HepG2 (cell line): Measurements from ENCODE around the gene NLRC5. TPM values are rescaled to one million over a fixed set of nuclear protein-coding genes. Genes with fewer than 3 reads are reported as not detected.
A peak's percentile ranks its signal among the peaks of the same experiment; 100 is the strongest.

Experiments used
- ATAC-seq: fragments of 200-7000 bp; cut with Tn5 transposase; 3 replicates; pipeline ENCODE4 v1.9.1; 2020; ENCODE audit warnings: mild to moderate bottlenecking, moderate library complexity
- BruUV-seq: library from RNA; stranded (reverse); fragments of 400-500 nt; replicated peaks from 2 replicates; lab custom pipeline; 2021; lab: Mats Ljungman, UMichigan
- CTCF ChIA-PET: fragments of 300-600 bp; formaldehyde crosslinking; extraction: SDS; loops from one replicate; lab custom pipeline; 2021; ENCODE audit warnings: low total read pairs, inconsistent platforms, low intra/inter-chr PET ratio; lab: Yijun Ruan, JAX
- POLR2A ChIA-PET: fragments of 350-600 bp; sonication (Branson Sonifier 250); formaldehyde crosslinking; loops from one replicate; lab custom pipeline; 2020; ENCODE audit warnings: antibody characterized with exemption, inconsistent platforms; lab: Yijun Ruan, JAX
- DNase-seq: peaks from one replicate; pipeline ENCODE4 v3.0.0-alpha.2; 2015; ENCODE audit warnings: low spot score
- FAIRE-seq: peaks from 3 replicates; lab custom pipeline; 2011; peaks lifted over from hg19 to GRCh38; lab: Jason Lieb, UNC
- H2AFZ ChIP-seq: one replicate; pipeline ENCODE4 v1.6.1; 2011; ENCODE audit warnings: low read length, inconsistent platforms
- H3K27ac ChIP-seq: fragments of 300-600 bp; 3 replicates; pipeline ENCODE4 v1.8.0; 2011; ENCODE audit warnings: mixed run types, mild to moderate bottlenecking, mixed read lengths, low read length, inconsistent platforms; ENCODE audit not compliant: insufficient read depth; ENCODE audit errors: extremely low read length
- H3K27me3 ChIP-seq, 2 experiments: fragments of 200-600 bp in 1 of 2; 2 replicates in 1 of 2; 3 replicates in 1 of 2; pipeline versions ENCODE4 v1.6.0 to v1.8.0; 2011; ENCODE audit warnings: low read length in 2 of 2, mild to moderate bottlenecking in 2 of 2, moderate library complexity in 2 of 2, inconsistent platforms in 1 of 2; ENCODE audit not compliant: insufficient read depth in 2 of 2, control insufficient read depth in 1 of 2
- H3K36me3 ChIP-seq, 2 experiments: fragments of 200-600 bp in 1 of 2; replicated peaks in 1 of 2; 2 replicates in 1 of 2; 3 replicates in 1 of 2; pipeline versions ENCODE4 v1.5.1 to v1.8.0; 2011; ENCODE audit warnings: low read length in 2 of 2, inconsistent platforms in 1 of 2; ENCODE audit not compliant: insufficient read depth in 2 of 2, control insufficient read depth in 1 of 2
- H3K4me1 ChIP-seq: 2 replicates; pipeline ENCODE4 v1.5.1; 2012; ENCODE audit warnings: low read length, inconsistent platforms; ENCODE audit not compliant: insufficient read depth
- H3K4me2 ChIP-seq: 2 replicates; pipeline ENCODE4 v1.6.0; 2011; ENCODE audit warnings: low read depth, low read length, inconsistent platforms
- H3K4me3 ChIP-seq, 3 experiments: fragments of 200-600 bp in 1 of 3; sonication (generic), shearing (Covaris generic) in 1 of 3; replicated peaks in 1 of 3; 2 replicates each; pipeline ENCODE4 v1.5.1; 2011 to 2016; ENCODE audit warnings: low read length in 3 of 3, inconsistent platforms in 2 of 3, low read depth in 2 of 3, mild to moderate bottlenecking in 2 of 3, control low read depth in 1 of 3, mixed read lengths in 1 of 3; ENCODE audit not compliant: insufficient read depth in 1 of 3
- H3K79me2 ChIP-seq: one replicate; pipeline ENCODE4 v1.6.1; 2011; ENCODE audit warnings: low read length, inconsistent platforms; ENCODE audit not compliant: insufficient read depth
- H3K9ac ChIP-seq: 2 replicates; pipeline ENCODE4 v1.6.0; 2011; ENCODE audit warnings: mild to moderate bottlenecking, low read depth, low read length, inconsistent platforms; ENCODE audit not compliant: insufficient read depth
- H3K9me3 ChIP-seq: 2 replicates; pipeline ENCODE4 v1.5.1; 2012; ENCODE audit warnings: mild to moderate bottlenecking, low read length
- H4K20me1 ChIP-seq: 2 replicates; pipeline ENCODE4 v1.6.0; 2011; ENCODE audit warnings: inconsistent platforms, mild to moderate bottlenecking, low read length, moderate library complexity; ENCODE audit not compliant: insufficient read depth
- BHLHE40 ChIP-seq: IDR thresholded peaks from 2 replicates; pipeline ENCODE4 v1.6.1; 2011; ENCODE audit warnings: low read length, improper control_type of control experiment
- CREB1 ChIP-seq, 2 experiments: fragments of 450-650 bp in 1 of 2; IDR thresholded peaks; 2 replicates each; pipeline ENCODE4 v1.6.1; 2016 to 2017; ENCODE audit warnings: control low read depth in 1 of 2, mild to moderate bottlenecking in 1 of 2, missing compliant biosample characterization in 1 of 2, missing genetic modification characterization in 1 of 2
- EZH2 ChIP-seq: conservative IDR thresholded peaks from 2 replicates; pipeline ENCODE4 v1.6.1; 2012; ENCODE audit warnings: mild to moderate bottlenecking, low read depth, low read length, moderate library complexity
- FOSL2 ChIP-seq: sonication (generic); formaldehyde crosslinking; IDR thresholded peaks from 2 replicates; pipeline ENCODE4 v1.4.0; 2020; ENCODE audit warnings: missing genetic modification reagents
- HMG20A ChIP-seq: IDR thresholded peaks from 2 replicates; pipeline ENCODE4 v1.6.1; 2016; ENCODE audit warnings: borderline replicate concordance
- HMGXB4 ChIP-seq, 2 experiments: sonication (generic) in 1 of 2; formaldehyde crosslinking in 1 of 2; IDR thresholded peaks; 2 replicates each; pipeline versions ENCODE4 v1.4.0 to v1.6.1; 2018 to 2020; ENCODE audit warnings: missing genetic modification reagents in 2 of 2, borderline replicate concordance in 1 of 2, low read depth in 1 of 2, mild to moderate bottlenecking in 1 of 2, missing biosample characterization in 1 of 2
- NCOA5 ChIP-seq: sonication (generic); formaldehyde crosslinking; IDR thresholded peaks from 2 replicates; pipeline ENCODE4 v1.4.0; 2020; ENCODE audit warnings: missing genetic modification reagents
- RARA ChIP-seq: IDR thresholded peaks from 2 replicates; pipeline ENCODE4 v1.6.1; 2016; ENCODE audit warnings: missing genetic modification reagents, missing compliant biosample characterization
- RNF2 ChIP-seq: fragments of 450-650 bp; conservative IDR thresholded peaks from 2 replicates; pipeline ENCODE4 v1.6.1; 2016; ENCODE audit warnings: low read depth
- SAP130 ChIP-seq: IDR thresholded peaks from 2 replicates; pipeline ENCODE4 v1.6.1; 2016; ENCODE audit warnings: low read depth
- TRIM22 ChIP-seq: fragments of 450-650 bp; IDR thresholded peaks from 2 replicates; pipeline ENCODE4 v1.6.1; 2017
- ZBTB21 ChIP-seq: sonication (generic); formaldehyde crosslinking; IDR thresholded peaks from 2 replicates; pipeline ENCODE4 v1.4.0; 2020; ENCODE audit warnings: missing genetic modification reagents
- ZNF646 ChIP-seq: sonication (generic); formaldehyde crosslinking; IDR thresholded peaks from 2 replicates; pipeline ENCODE4 v1.9.0; 2021; ENCODE audit warnings: mild to moderate bottlenecking, missing genetic modification reagents
- ZNF703 ChIP-seq: sonication (generic); formaldehyde crosslinking; IDR thresholded peaks from 2 replicates; pipeline ENCODE4 v1.5.1; 2020; ENCODE audit warnings: missing genetic modification reagents, mild to moderate bottlenecking, moderate library complexity, borderline replicate concordance
- ZNF766 ChIP-seq: sonication (generic); formaldehyde crosslinking; IDR thresholded peaks from 2 replicates; pipeline ENCODE4 v1.5.0; 2020; ENCODE audit warnings: missing genetic modification reagents, borderline replicate concordance
- WGBS: methylation state at CpG from one replicate; pipeline ENCODE4 v1.1.6; 2017; ENCODE audit warnings: low lambda C conversion rate; 5-methylcytosine and 5-hydroxymethylcytosine counted together
- in situ Hi-C: cut with HindIII; loops from 2 replicates; pipeline ENCODE4 v1.10.0; 2017; ENCODE audit warnings: low pct_unique_long_range_greater_than_20kb; ENCODE audit not compliant: extremely low pct_ligation_motif_present
- intact Hi-C: fragments of 100-400 bp; cut with micrococcal nuclease; formaldehyde crosslinking; loops from one replicate; pipeline ENCODE4 v1.10.0; 2022; ENCODE audit not compliant: unreplicated experiment
- polyA plus RNA-seq, 8 experiments: library from polyadenylated mRNA; depleted of rRNA in 3 of 8; stranded (reverse) in 7 of 8; unstranded in 1 of 8; fragments of >200 nt; fragmentation: Illumina TruSeq in 4 of 8; extraction: Trizol in 4 of 8; gene quantifications; 2 replicates each; pipeline versions ENCODE4 v1.2.1 to v1.2.3, GENCODE V29; 2011 to 2016; ENCODE audit warnings: low read depth in 4 of 8, missing spikeins in 1 of 8, mixed read lengths in 1 of 8; ENCODE audit not compliant: insufficient read depth in 1 of 8
- total RNA-seq, 5 experiments: library from RNA; depleted of rRNA; stranded (reverse); fragments of >200 nt; fragmentation: Illumina TruSeq; extraction: Trizol; gene quantifications; 2 replicates each; pipeline ENCODE4 v1.2.3, GENCODE V29; 2016; ENCODE audit warnings: low read depth in 1 of 5

NLRC5 gene
- total and polyA plus RNA-seq, 2 of the 13 experiments (the other 11 are each of a cell fraction or from before 2014, with no cell fraction given): 6.3 to 12.7 TPM

GRCh38 chr16:57062329-57062728 lies 73.0 kb downstream of the NLRC5 start:
- in situ Hi-C loops: no loop called here
- DNase-seq (peak; percentile 45), FAIRE-seq (no peak), ATAC-seq (no peak)
- H3K4me2 ChIP-seq: peak overlapping the region; percentile 26; the same call in 1 of the 2 replicates
- H3K9me3 ChIP-seq: no peaks in the 10 kb centered on the region
- CTCF ChIA-PET: no interaction called here
- intact Hi-C loops: no loop called here
- H3K27ac ChIP-seq: no peak overlapping the region
- POLR2A ChIA-PET: no interaction called here
- no peak overlapping the region for H3K4me3 ChIP-seq
- no peak overlapping the region for H2AFZ ChIP-seq
- H3K27me3 ChIP-seq: peaks cover 2 to 21% of the 10 kb centered on the region in 2 experiments; a peak in 4 of 5 replicates
- peaks cover 26% of the 10 kb centered on the region for H3K4me1 ChIP-seq
- 23% methylated on average over 8 of the region's 8 CpGs for WGBS
- H3K36me3 ChIP-seq: no peaks in the 10 kb centered on the region
- no peaks in the 10 kb centered on the region for H3K79me2 ChIP-seq
- H4K20me1 ChIP-seq: no peaks in the 10 kb centered on the region
- no peak overlapping the region for H3K9ac ChIP-seq
- BruUV-seq: no TSS peak
- 0 out of 2 replicates have a peak, but pooled peaks have one; percentile 20 for TF ChIP-seq RARA (CRISPR knock-in tag)
- peak; percentile 81 for TF ChIP-seq BHLHE40
- 0 out of 2 replicates have a peak, but pooled peaks have one; percentile 28 for TF ChIP-seq HMG20A (CRISPR knock-in tag)
- TF ChIP-seq FOSL2 (CRISPR knock-in tag): peak; percentile 20; the same call in 1 of the 2 replicates
- TF ChIP-seq ZNF766: no peak
- no peak for TF ChIP-seq TRIM22
- no peak for TF ChIP-seq HMGXB4 (CRISPR knock-in tag; IDR thresholded peaks at IDR 0.05; ENCODE audit: borderline replicate concordance in 1 of 2, low read depth in 1 of 2)
- TF ChIP-seq SAP130 (CRISPR knock-in tag): peak; percentile 28; the same call in 1 of the 2 replicates
- TF ChIP-seq ZBTB21: peak; percentile 63
- no peak for TF ChIP-seq EZH2
- no peak for TF ChIP-seq NCOA5 (CRISPR knock-in tag)
- TF ChIP-seq CREB1 (IDR thresholded peaks at IDR 0.05): peak; percentile 82
- TF ChIP-seq CREB1 (CRISPR knock-in tag; IDR thresholded peaks at IDR 0.05): no peak
- TF ChIP-seq ZNF646: no peak
- no peak for TF ChIP-seq ZNF703 (CRISPR knock-in tag)
- no peak for TF ChIP-seq RNF2
